ENCODE results near the gene HOXA7. TPM values are rescaled to one million over a fixed set of nuclear protein-coding genes. Genes with fewer than 3 reads are reported as not detected.

HOXA7 gene
- total RNA-seq, 1 experiment from 2014 or later = not detected

- no peaks in the 10 kb centered on the region for H4K20me1 ChIP-seq (ENCODE audit: insufficient read depth)
- no peak overlapping the region for H3K4me3 ChIP-seq
- ChIA-PET CTCF (interaction anchor here (0.6 to 3.1 kb wide), 11 partner anchors 9 to 793 kb away, joined by 3 to 24 read pairs (median 6); no protein-coding TSS in a partner anchor), POLR2A (ENCODE audit: unreplicated experiment) (interaction anchor here (0.5 to 0.7 kb wide), 3 partner anchors 301 to 1010 kb away, joined by 3 to 9 read pairs (median 5); partner anchors contain the start of gene NFE2L3)
- no peaks in the 10 kb centered on the region for H3K36me3 ChIP-seq (ENCODE audit: low read depth)
- H3K79me2 ChIP-seq (ENCODE audit: low read depth) = no peaks in the 10 kb centered on the region
- H3K27ac ChIP-seq = no peak overlapping the region
- H3K4me2 ChIP-seq = no peak overlapping the region
- H2AFZ ChIP-seq = no peak overlapping the region
- 0 out of 2 replicates have a peak, but pooled peaks cover 3% of the 10 kb centered on the region for H3K4me1 ChIP-seq (replicated peaks; ENCODE audit: insufficient read depth)
- no TSS peak for BruUV-seq (replicated peaks)
- DNase-seq = no peak
- no peaks in the 10 kb centered on the region for H3K9me3 ChIP-seq (ENCODE audit: insufficient read depth, low read depth)
- H3F3A ChIP-seq (ENCODE audit: insufficient read depth, low read depth) = peaks cover 14% of the 10 kb centered on the region; the same call in 1 of the 2 replicates
- H3K9me2 ChIP-seq (ENCODE audit: insufficient read depth) = no peaks in the 10 kb centered on the region
- TF ChIP-seq CTCF (conservative IDR thresholded peaks at IDR 0.05) (no peak), EZH2 (IDR thresholded peaks at IDR 0.05; ENCODE audit: low read depth) (no peak)
- no peaks in the 10 kb centered on the region for H3K27me3 ChIP-seq (ENCODE audit: insufficient read depth, low read depth)
- intact Hi-C loops (cut with micrococcal nuclease; ENCODE audit: unreplicated experiment) = loop anchor here (1.0 to 10.0 kb wide), 10 partner anchors 302 to 1595 kb away; no protein-coding TSS in a partner anchor
Measured at GRCh38 chr7:27161721-27162560, 5.5 kb upstream of the HOXA7 start.

- POLR2A ChIA-PET (ENCODE audit: unreplicated experiment) = interaction anchor here (0.5 to 0.6 kb wide), 2 partner anchors 16 to 501 kb away, joined by 3 to 9 read pairs; no protein-coding TSS in a partner anchor
- no peak for TF ChIP-seq EZH2 (IDR thresholded peaks at IDR 0.05; ENCODE audit: low read depth)
- TF ChIP-seq CTCF (conservative IDR thresholded peaks at IDR 0.05) = peak; percentile 55
Measured at GRCh38 chr7:27161214-27161720, 4.8 kb upstream of the HOXA7 start.

GRCh38 chr7:27160546-27161213 lies 4.2 kb upstream of the HOXA7 start:
- peak overlapping the region; percentile 97 for H2AFZ ChIP-seq
- H3K4me1 ChIP-seq (replicated peaks; ENCODE audit: insufficient read depth) = 0 out of 2 replicates have a peak, but pooled peaks cover 3% of the 10 kb centered on the region
- POLR2A ChIA-PET (ENCODE audit: unreplicated experiment) = interaction anchor here (0.6 kb wide), 1 partner anchor 16 kb away, joined by 3 read pairs; no protein-coding TSS in a partner anchor
- TF ChIP-seq EZH2 (IDR thresholded peaks at IDR 0.05; ENCODE audit: low read depth) (no peak), CTCF (conservative IDR thresholded peaks at IDR 0.05) (peak; percentile 100)
- no peaks in the 10 kb centered on the region for H3K27me3 ChIP-seq (ENCODE audit: insufficient read depth, low read depth)
- no peaks in the 10 kb centered on the region for H4K20me1 ChIP-seq (ENCODE audit: insufficient read depth)
- H3K27ac ChIP-seq = no peak overlapping the region
- intact Hi-C loops (cut with micrococcal nuclease; ENCODE audit: unreplicated experiment) = loop anchor here (1.0 to 10.0 kb wide), 10 partner anchors 300 to 1593 kb away; no protein-coding TSS in a partner anchor
- peaks cover 14% of the 10 kb centered on the region; the same call in 1 of the 2 replicates for H3F3A ChIP-seq (ENCODE audit: insufficient read depth, low read depth)
- no peaks in the 10 kb centered on the region for H3K36me3 ChIP-seq (ENCODE audit: low read depth)
- H3K4me3 ChIP-seq = peak overlapping the region; percentile 71
- no peaks in the 10 kb centered on the region for H3K9me3 ChIP-seq (ENCODE audit: insufficient read depth, low read depth)
- CTCF ChIA-PET = interaction anchor here (0.6 to 3.1 kb wide), 15 partner anchors 19 to 1272 kb away, joined by 3 to 24 read pairs (median 6); no protein-coding TSS in a partner anchor
- peak overlapping the region; percentile 86 for H3K4me2 ChIP-seq
- no peaks in the 10 kb centered on the region for H3K9me2 ChIP-seq (ENCODE audit: insufficient read depth)
- no TSS peak for BruUV-seq (replicated peaks)
- H3K79me2 ChIP-seq (ENCODE audit: low read depth) = no peaks in the 10 kb centered on the region
- peak; percentile 70 to 88 for DNase-seq

More at GRCh38 chr7:27161214-27161720, 4.8 kb upstream of the HOXA7 start:
- Histone ChIP-seq H3K9me3 (ENCODE audit: insufficient read depth, low read depth) (no peaks in the 10 kb centered on the region), H3K9me2 (ENCODE audit: insufficient read depth) (no peaks in the 10 kb centered on the region), H4K20me1 (ENCODE audit: insufficient read depth) (no peaks in the 10 kb centered on the region), H3K27ac (no peak overlapping the region), H3F3A (ENCODE audit: insufficient read depth, low read depth) (peaks cover 14% of the 10 kb centered on the region; the same call in 1 of the 2 replicates), H3K79me2 (ENCODE audit: low read depth) (no peaks in the 10 kb centered on the region), H3K4me3 (peak overlapping the region; percentile 71), H3K4me1 (replicated peaks; ENCODE audit: insufficient read depth) (0 out of 2 replicates have a peak, but pooled peaks cover 3% of the 10 kb centered on the region), H3K4me2 (peak overlapping the region; percentile 86), H3K36me3 (ENCODE audit: low read depth) (no peaks in the 10 kb centered on the region), H2AFZ (peak overlapping the region; percentile 97), H3K27me3 (ENCODE audit: insufficient read depth, low read depth) (no peaks in the 10 kb centered on the region)
- CTCF ChIA-PET = interaction anchor here (0.6 to 3.1 kb wide), 16 partner anchors 9 to 1272 kb away, joined by 3 to 24 read pairs (median 6); no protein-coding TSS in a partner anchor
- intact Hi-C loops (cut with micrococcal nuclease; ENCODE audit: unreplicated experiment) = loop anchor here (1.0 to 10.0 kb wide), 10 partner anchors 301 to 1594 kb away; no protein-coding TSS in a partner anchor
- DNase-seq = no peak
- no TSS peak for BruUV-seq (replicated peaks)
